Measurements from ENCODE around the gene VPS8. TPM values are rescaled to one million over a fixed set of nuclear protein-coding genes. Genes with fewer than 3 reads are reported as not detected.

The VPS8 gene
- total and polyA plus RNA-seq, 2 of the 8 experiments (the other 6 are each of a cell fraction or from before 2014, with no cell fraction given), result 13.0 to 41.0 TPM

- no peak for TF ChIP-seq CHD7 (IDR thresholded peaks at IDR 0.05; ENCODE audit: insufficient replicate concordance, low read length)
- no peak for TF ChIP-seq USF2 (IDR thresholded peaks at IDR 0.05; ENCODE audit: low read length)
- no peak for TF ChIP-seq TCF12 (IDR thresholded peaks at IDR 0.05; ENCODE audit: low read depth, low read length)
- TF ChIP-seq BCL11A (IDR thresholded peaks at IDR 0.05; ENCODE audit: low read depth in 2 of 2, low read length in 2 of 2), result no peak
- no peak for TF ChIP-seq SAP30 (IDR thresholded peaks at IDR 0.05; ENCODE audit: insufficient read depth, insufficient replicate concordance, low read length)
Observed at GRCh38 chr3:184919651-184920050, 107.7 kb downstream of the VPS8 start (continued).
